ENCODE results near the gene RAB11A. TPM values are rescaled to one million over a fixed set of nuclear protein-coding genes. Genes with fewer than 3 reads are reported as not detected.

RAB11A gene
- total and polyA plus RNA-seq, 2 donors (not counting 3 experiments of a cell fraction or from before 2014, with no cell fraction given) = 239 to 250 TPM

DNA sequence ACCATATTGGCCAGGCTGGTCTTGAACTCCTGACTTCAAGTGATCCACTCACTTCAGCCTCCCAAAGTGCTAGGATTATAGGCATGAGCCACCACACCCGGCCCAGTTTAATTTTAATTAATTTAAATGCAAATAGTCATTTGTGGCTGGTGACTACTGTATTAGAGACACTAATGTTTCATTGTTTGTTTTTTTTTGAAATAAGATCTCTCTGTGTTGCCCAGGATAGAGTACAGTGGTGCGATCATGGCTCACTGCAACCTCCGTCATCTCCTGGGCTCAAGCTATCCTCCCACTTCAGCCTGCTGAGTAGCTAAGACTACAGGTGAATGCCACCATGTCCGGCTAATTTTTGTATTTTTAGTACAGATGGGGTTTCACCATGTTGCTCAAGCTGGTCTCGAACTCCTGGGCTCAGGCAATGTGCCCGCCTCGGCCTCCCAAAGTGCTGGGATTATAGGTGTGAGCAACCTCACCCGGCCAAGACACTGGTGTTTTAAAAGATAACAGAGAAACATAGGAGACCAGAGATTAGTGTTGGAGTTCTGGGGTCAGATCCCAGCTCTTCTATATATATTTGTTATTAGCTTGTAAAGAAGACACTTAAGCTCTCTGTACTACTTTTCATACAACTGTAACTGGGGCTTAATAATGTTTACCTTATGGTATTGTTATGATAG, 34.5 kb upstream of the RAB11A start:
- no peak overlapping the region for H2AFZ ChIP-seq (ENCODE audit: low read depth, low read length)
- TF ChIP-seq FOS (IDR thresholded peaks at IDR 0.05; ENCODE audit: borderline replicate concordance, insufficient read depth, low read length) = no peak
- no peak for TF ChIP-seq EZH2 (IDR thresholded peaks at IDR 0.05; ENCODE audit: borderline replicate concordance, low read depth, low read length, severe bottlenecking)
- TF ChIP-seq, protein P1, sequence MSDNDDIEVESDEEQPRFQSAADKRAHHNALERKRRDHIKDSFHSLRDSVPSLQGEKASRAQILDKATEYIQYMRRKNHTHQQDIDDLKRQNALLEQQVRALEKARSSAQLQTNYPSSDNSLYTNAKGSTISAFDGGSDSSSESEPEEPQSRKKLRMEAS (IDR thresholded peaks at IDR 0.05; ENCODE audit: insufficient read depth, insufficient read length) = no peak
- TF ChIP-seq MYC (IDR thresholded peaks at IDR 0.05; ENCODE audit: low read depth, low read length) = no peak
- no peak for TF ChIP-seq CTCF (IDR thresholded peaks at IDR 0.05; ENCODE audit: extremely low read depth in 1 of 2, insufficient read depth in 1 of 2, low read depth in 1 of 2, low read length in 2 of 2)
- TF ChIP-seq POLR2AphosphoS5 (IDR thresholded peaks at IDR 0.05; ENCODE audit: insufficient read depth, low read depth, low read length) = no peak
- TF ChIP-seq POLR2A (IDR thresholded peaks at IDR 0.05; ENCODE audit: low read depth, low read length) = no peak
- no peak for TF ChIP-seq GATA2 (IDR thresholded peaks at IDR 0.05; ENCODE audit: insufficient read depth, insufficient read length, low read depth, low read length)
- no peak for TF ChIP-seq JUN (IDR thresholded peaks at IDR 0.05; ENCODE audit: borderline replicate concordance, insufficient read depth, insufficient read length, low read depth)
- H3K4me2 ChIP-seq (ENCODE audit: insufficient read depth, low read length) = no peak overlapping the region
- ChIA-PET CTCF (interaction anchor here (0.8 to 2.4 kb wide), 7 partner anchors 8 to 195 kb away, joined by 3 to 8 read pairs (median 5); partner anchors contain the start of genes DENND4A and RAB11A), POLR2A (no interaction called here)
- H3K27ac ChIP-seq (ENCODE audit: insufficient read depth, low read depth, low read length) = no peak overlapping the region
- H3K79me2 ChIP-seq (ENCODE audit: control insufficient read depth, insufficient read depth, low read length) = no peaks in the 10 kb centered on the region
- H3K27me3 ChIP-seq (ENCODE audit: control insufficient read depth in 2 of 2, insufficient read depth in 2 of 2, low read length in 2 of 2) = no peaks in the 10 kb centered on the region
- peaks cover 39% of the 10 kb centered on the region for H3K4me1 ChIP-seq (ENCODE audit: control insufficient read depth, extremely low read depth, insufficient read depth, low read length)
- BruUV-seq (replicated peaks) = no TSS peak
- dilution Hi-C loops (cut with MboI; ENCODE audit: extremely low pct_ligation_motif_present, low sequenced_read_pairs) = no loop called here
- H4K20me1 ChIP-seq (replicated peaks; ENCODE audit: control insufficient read depth, extremely low read depth, insufficient read depth, low read length) = no peaks in the 10 kb centered on the region
- H3K9ac ChIP-seq (replicated peaks; ENCODE audit: extremely low read depth, insufficient read depth, low read length) = no peak overlapping the region
- intact Hi-C loops (cut with micrococcal nuclease) = no loop called here
- H3K4me3 ChIP-seq (replicated peaks in 1 of 3; ENCODE audit: insufficient read depth in 1 of 3, low read depth in 1 of 3, low read length in 3 of 3) = no peak overlapping the region
- H3K9me1 ChIP-seq (replicated peaks; ENCODE audit: control insufficient read depth, extremely low read depth, insufficient read depth, low read length) = no peaks in the 10 kb centered on the region
- no peak for FAIRE-seq
- H3K36me3 ChIP-seq (ENCODE audit: control insufficient read depth in 2 of 2, extremely low read depth in 1 of 2, insufficient read depth in 2 of 2, low read length in 2 of 2) = no peaks in the 10 kb centered on the region
- H3K9me3 ChIP-seq (replicated peaks; ENCODE audit: control insufficient read depth, insufficient read depth, low read length) = no peaks in the 10 kb centered on the region
- DNase-seq (ENCODE audit: low read depth, low spot score) = no peak

All from endothelial cell of umbilical vein (primary cell).